GM08714 (cell line): ENCODE results near the gene PLXNA4.

ENCODE experiments used
- H3K4me3 ChIP-seq: fragments of 200-500 bp; sonication (Bioruptor generic); 2 replicates; pipeline ENCODE4 v1.5.1; 2014; ENCODE audit warnings: mild to moderate bottlenecking, low read length, inconsistent platforms
- ZNF274 ChIP-seq: IDR thresholded peaks from 2 replicates; pipeline ENCODE4 v1.6.1; 2012; ENCODE audit warnings: mild to moderate bottlenecking, low read depth, low read length

The PLXNA4 gene

DNA sequence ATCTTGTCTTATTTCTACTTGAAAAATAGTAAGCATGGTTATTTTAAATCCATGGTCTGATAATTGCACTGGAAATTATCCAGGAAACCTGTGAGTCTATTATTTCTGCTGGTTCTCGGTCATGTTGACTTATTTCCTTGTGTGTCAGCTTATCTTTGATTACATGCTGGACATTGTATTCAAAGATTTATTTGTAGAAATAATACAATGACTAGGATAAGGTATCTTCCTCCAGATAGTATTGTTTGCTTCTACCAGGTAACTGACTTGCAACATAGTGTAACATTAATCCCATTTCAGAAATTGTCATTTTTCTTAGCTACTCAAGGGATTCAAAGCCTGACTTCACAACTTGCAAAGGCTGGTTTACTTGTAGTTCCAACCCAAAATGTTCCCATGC, 33.4 kb downstream of the PLXNA4 start:
- no peak for TF ChIP-seq ZNF274

DNA sequence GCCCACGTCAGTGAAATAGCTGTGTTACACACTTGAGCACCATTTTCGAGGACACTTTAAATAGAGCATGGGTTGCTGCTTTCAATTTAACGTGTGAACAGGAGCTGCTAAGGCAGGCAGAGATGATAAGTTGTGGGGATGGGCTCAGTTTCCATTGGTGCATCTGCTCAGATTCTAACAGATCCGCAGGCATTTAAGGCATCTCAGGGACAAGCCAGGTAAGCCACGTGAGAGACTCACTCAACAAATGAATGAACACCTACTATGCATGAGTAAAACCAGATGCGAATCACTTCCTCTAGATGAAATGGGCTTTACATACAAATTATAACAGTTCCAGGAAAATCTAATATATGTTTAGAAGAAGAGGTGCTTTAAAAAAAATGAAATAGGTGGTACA, 34.6 kb downstream of the PLXNA4 start:
- H3K4me3 ChIP-seq: no peak overlapping the region
- no peak for TF ChIP-seq ZNF274

More for the DNA sequence above, 33.4 kb downstream of the PLXNA4 start:
- no peak overlapping the region for H3K4me3 ChIP-seq

DNA sequence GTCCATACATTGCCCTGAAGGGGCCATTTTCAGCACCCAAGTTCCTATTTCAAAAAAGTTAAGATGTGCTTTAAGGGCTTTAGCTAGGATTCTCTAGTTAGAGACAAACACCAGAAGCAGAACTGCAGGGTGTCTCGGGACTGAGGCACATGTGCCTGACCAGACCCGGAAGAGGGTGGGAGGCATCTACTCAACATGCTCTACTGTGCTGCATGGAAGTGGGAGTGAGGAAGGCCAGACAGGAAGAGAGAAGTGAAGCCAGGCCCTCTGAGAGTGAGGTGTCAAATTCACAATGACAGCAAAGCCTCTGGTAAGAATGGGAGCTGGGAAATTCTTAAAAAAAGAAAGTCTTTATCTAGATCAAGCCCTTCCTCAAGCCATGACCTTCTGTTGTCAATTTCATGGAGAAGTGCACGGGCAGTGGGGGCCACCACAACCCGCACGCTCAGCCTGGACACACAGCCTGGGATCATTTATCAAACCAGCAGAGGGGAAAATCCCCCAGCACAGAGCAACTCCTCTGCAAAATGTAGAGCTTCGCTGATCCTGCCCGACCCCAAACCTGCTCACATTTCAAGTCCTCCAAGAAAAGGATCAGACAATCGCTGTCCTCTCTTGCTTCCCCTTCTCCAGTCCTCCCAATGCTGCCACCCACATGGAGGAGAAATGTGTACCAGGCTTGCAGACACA, 38.7 kb downstream of the PLXNA4 start:
- TF ChIP-seq ZNF274: no peak
- H3K4me3 ChIP-seq: no peak overlapping the region

DNA sequence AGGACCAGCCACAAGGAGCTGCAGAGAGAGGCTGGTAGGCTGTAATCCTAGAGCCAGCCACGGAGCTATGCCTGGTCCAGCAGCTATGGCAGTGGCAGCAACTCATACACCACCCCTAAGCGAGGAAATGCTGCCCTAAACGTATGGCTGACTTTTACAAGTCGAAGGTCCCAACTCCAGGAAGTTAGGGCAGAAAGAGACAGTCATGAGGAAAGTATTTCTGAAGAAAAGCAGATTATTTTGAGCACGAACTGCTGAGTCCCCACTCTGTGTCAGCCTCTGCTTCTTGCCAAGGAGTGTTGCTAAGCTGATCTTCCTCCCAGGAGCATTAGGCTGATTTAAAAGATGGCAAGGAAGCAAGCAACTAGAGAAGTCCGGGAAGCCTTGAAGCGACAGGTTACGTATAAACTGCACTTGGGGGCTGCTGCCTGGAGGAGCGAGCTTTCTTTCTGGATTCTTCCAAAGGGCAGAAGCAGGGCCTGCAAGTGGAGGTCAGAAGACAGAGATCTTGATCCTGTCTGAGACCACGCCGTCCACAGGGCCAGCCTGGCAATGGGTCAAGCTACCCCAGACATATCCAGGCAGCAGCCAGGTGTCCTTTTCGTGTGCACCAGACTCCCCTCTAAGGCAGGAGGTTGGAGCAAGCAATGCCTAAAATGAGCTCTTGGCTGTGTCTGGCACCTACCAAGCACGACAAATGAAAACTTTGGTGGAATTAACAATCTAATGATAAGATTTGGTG, 39.4 kb downstream of the PLXNA4 start:
- no peak for TF ChIP-seq ZNF274
- no peak overlapping the region for H3K4me3 ChIP-seq

DNA sequence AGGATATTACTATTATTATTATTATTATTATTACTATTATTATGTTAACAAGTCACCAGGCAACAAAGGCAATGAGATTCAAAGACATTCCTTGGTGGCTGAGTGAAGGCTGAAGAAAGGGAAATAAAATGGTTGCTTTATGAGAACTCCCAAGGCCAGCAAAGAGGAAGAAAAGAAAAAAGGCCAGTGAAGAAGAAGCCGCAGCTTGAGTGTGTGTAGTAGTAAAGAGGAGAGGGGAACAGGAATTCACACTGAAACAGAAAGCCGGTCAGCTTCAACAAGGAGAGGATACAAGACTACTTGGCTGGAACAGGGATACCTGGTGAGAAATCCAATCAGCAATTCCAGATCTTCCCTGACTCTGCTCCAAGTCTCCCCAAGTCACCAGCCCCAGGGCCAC, 42.4 kb downstream of the PLXNA4 start:
- TF ChIP-seq ZNF274: no peak

DNA sequence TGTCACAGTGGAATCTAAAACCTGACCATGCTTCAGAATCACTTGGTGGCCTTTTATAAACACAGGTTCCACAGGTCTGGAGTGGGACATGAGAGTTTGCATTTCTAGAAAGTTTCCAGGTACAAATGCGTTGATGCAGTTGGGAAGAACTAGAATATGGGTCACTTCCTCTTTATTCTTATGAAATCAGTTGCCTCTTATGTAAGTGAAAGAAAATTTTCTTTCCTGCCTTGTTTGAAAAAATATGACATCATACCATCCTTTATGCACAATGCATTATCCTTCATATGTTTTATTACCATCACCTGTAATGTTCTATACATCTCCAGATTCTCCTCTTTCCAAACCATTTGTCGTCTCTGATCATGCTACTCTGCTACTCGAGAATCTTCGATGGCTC, 44.0 kb downstream of the PLXNA4 start:
- TF ChIP-seq ZNF274: no peak
- H3K4me3 ChIP-seq: no peak overlapping the region

More for the DNA sequence above, 42.4 kb downstream of the PLXNA4 start:
- H3K4me3 ChIP-seq: no peak overlapping the region

DNA sequence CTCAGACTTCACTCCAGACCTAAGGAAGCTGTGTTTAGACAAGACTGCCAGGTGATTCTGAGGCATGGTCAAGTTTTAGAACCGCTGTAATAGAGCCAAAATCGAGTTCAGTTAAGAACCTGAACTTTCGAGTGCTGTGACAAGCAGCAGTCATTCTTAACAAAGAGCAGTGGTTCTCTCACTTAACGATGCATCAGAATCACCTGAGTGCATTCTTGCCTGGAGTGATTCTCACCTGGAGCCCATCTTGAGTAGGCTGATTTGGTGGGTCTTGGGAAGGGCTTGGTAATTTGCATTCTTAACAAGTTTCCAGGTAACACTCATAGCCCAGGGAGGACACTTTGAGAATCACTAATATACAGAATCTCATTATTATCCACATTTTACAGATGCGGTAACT, 44.7 kb downstream of the PLXNA4 start:
- no peak overlapping the region for H3K4me3 ChIP-seq
- no peak for TF ChIP-seq ZNF274

DNA sequence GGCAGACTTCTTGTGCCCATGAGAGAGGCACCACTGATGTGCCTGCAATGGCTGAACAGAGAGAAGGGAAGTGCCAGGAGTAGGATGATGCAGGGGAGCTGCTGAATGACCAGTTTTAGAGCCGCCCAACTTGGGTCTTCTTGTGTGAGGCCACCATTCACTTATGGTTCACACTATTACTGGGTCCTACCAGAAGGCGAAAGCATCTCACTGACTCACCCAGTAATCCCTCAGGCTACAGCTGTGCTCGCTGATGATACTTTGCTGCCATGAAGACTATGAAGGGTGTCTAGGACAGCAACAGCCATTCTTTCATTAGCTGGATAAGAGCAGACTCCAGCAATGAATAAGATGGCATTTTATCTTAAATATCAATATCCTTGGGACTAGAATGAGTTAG, 47.6 kb downstream of the PLXNA4 start:
- H3K4me3 ChIP-seq: no peak overlapping the region
- no peak for TF ChIP-seq ZNF274

DNA sequence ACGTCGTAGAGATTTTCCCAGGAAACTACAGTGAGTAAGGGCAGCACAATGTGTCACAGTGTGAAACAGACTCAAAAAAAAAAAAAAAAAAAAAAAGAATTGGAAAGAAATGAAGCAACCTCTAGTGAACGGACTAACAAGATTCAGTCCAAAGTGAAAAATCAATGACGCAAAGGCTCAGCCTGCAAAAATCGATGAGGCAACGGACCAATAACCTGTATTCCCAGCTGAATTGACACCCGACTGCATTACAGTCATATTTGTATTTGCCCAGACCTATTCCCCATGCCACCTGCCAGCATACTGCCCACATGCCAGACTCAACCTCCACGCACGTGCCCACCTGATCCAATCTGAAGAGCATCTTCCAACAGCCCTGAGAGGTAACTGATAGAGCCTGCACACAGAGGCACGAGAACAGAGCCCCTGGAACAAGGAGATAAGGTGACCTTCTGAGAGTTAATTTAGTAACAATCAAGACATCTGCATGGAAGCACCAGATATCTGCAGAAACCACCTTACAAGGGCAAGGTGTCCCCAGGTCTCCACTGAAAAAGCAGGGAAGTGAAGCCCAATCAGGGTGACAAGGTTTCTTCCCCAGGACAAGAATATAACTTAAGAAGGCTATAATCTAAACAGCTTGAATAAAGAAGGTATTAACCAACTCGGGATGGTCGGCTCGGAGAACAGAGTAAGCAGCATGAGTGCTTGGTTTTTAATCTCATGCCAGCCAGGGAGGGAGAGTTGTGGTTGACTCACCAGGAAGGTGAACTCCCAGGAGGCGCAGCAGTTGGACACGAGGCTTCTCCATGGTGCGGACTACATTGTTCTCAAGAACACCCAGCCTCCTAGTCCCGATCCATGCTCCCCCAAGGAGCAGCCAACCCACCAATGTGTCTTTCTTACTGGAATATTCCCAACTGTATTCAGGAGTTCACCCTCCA, 48.5 kb downstream of the PLXNA4 start:
- no peak for TF ChIP-seq ZNF274
- no peak overlapping the region for H3K4me3 ChIP-seq

DNA sequence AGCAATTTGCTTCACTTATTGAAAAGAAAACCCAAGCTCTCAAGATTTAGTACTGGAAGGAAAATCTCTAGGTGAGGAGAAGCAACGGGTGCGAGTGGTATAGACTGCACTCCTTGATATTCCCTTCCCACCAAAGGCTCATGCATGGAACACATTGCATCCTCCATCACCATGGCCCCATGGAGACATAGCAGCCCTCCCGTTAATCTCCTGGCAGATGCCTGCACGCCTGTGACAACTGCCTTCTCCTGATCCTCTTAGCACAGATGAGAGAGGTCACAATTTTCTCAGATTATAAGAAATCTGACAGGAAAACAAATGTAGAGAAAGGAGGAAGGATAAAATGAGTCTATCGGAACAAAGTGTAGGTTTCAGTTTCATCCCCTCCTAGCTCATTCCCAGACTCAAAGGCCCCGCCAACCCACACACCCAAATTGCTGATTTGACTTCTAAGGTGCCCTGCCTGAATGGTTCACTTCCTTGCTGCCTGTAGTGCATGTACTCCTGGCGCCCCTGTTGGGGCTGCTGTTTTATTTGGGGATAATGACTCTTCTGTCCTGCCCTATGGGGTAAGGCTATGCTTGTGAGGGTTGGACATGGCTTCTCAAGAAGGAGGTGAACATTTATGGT, 50.0 kb downstream of the PLXNA4 start:
- H3K4me3 ChIP-seq: no peak overlapping the region
- TF ChIP-seq ZNF274: no peak

DNA sequence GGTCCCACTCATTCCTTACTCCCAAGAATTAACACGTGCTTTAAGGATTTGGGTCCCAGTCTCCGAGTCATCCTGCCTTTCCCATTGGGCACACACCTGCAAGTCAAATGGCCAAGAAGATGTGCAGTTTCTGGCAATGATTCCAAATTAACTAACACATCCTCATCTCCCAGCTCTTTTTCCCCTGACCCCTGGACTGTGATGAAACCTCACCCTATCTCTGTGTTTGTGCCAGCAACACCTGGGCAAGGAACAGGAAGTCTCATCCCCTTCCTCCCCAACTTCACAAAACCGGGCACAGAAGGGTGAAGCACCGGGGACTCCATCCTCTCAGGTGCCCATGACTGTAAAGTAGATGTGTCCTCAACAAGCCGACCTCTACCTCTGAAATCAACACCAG, 54.8 kb downstream of the PLXNA4 start:
- no peak for TF ChIP-seq ZNF274
- no peak overlapping the region for H3K4me3 ChIP-seq

DNA sequence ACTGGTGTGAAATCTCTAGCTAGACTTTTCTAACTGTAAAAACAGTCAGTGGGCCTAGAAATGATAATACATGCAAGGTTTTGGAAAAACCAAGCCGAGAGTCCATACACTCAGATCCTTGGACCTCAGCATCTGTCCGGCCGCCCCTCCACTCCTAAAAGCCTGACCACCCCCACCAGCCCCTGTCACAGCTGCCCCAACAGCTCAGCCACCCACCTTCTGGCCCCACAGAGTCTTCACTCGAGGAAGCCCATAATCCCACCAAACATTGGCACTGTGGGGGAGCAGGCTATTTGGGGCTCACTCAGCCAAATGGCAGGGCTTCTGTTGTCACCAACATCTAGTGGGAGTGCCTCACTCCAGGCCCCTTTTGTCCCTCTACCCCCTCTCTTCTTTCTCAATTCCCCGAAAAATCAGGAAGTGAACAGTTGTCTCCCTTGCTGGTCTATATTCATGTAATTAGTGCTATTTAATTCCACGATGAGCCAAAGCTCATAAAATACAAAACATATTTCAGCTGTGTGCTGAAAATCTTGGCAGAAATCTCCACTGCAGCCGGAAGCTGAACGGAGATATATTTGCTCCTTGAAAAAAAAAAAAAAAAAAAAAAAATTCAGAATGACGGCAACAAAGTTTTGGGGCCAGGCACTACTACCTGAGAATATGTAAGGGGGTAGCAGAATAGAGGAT, 55.5 kb downstream of the PLXNA4 start:
- no peak for TF ChIP-seq ZNF274

DNA sequence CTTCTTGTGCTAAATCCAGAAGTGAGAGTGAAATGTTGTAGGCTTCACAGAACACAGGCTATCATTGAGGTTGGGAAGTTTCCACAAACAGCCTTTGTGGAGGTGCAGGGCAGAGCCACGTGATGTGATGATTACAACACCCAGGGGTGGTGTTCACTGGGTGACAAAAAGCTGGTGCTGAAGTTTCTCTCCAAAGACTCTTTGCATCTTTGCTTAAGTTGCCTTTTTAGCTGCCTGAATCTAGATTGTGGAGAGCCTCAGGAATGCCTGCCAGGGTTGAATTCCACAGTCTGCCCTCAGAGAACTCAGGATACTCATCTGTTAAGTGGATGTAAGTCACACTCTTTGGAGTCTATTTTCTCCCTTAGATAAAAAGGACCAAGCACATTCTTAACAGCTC, 56.3 kb downstream of the PLXNA4 start:
- H3K4me3 ChIP-seq: no peak overlapping the region
- TF ChIP-seq ZNF274: no peak

More for the DNA sequence above, 55.5 kb downstream of the PLXNA4 start:
- no peak overlapping the region for H3K4me3 ChIP-seq
